ENCODE measurements around the gene NPHP4. TPM values are rescaled to one million over a fixed set of nuclear protein-coding genes. Genes with fewer than 3 reads are reported as not detected.

Gene NPHP4
- total RNA-seq, 2 experiments from 2014 or later = 13.4 to 24.2 TPM

DNA sequence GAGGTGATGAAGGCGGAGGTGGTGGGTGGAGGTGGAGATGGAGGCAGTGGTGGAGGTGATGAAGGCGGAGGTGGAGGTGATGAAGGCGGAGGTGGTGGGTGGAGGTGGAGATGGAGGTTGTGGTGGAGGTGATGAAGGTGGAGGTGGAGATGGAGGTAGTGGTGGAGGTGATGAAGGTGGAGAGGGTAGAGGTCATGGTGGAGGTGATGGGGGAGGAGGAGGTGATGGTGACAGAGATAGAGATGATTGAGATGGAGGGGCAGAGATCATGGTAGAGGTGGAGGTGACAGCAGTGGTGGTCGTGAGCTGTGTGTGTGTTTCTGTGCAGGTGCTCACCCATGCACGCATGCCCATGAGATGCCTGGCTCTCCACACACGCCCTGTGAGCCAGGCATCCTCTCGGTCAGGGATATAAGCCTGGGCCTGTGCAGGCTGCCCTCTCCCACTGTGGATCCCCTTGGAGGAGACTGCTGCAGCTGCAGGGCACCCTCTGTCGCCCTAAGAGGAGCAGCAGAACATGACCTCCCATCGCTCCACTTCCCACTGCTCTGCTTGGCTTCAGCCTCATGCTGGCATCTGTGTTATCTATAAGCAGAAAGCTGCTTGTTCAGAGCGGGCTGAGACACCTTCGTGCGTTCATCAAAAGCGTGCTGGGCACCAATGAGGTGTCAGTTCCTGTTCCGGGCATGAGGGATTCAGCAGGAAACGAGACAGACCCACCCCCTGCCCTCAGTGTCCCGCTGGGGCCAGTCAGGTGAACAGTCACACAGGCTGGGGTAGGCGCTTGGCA lies 20.5 kb upstream of the NPHP4 start:
- H3K4me3 ChIP-seq (ENCODE audit: low read depth, low read length, poor library complexity, severe bottlenecking) = no peak overlapping the region
- no peaks in the 10 kb centered on the region for H3K9me2 ChIP-seq (ENCODE audit: insufficient read depth, low read length)
- ChIA-PET CTCF (ENCODE audit: unreplicated experiment) (no interaction called here), POLR2A (no interaction called here)
- BruUV-seq (replicated peaks) = no TSS peak
- no peak overlapping the region for H3K27ac ChIP-seq (ENCODE audit: low read depth, low read length, poor library complexity, severe bottlenecking)
- H3K9me3 ChIP-seq (ENCODE audit: low read length) = no peaks in the 10 kb centered on the region
- H2AFZ ChIP-seq (ENCODE audit: low read length) = no peak overlapping the region
- H3K36me3 ChIP-seq (ENCODE audit: insufficient read depth, low read length) = no peaks in the 10 kb centered on the region
- intact Hi-C loops (cut with micrococcal nuclease; ENCODE audit: unreplicated experiment) = no loop called here
- no peaks in the 10 kb centered on the region for H3K4me1 ChIP-seq (ENCODE audit: insufficient read depth, low read length, poor library complexity, severe bottlenecking)
- no peak for TF ChIP-seq EZH2phosphoT487 (IDR thresholded peaks at IDR 0.05; ENCODE audit: borderline replicate concordance, low read depth, low read length)
- TF ChIP-seq, protein P1, sequence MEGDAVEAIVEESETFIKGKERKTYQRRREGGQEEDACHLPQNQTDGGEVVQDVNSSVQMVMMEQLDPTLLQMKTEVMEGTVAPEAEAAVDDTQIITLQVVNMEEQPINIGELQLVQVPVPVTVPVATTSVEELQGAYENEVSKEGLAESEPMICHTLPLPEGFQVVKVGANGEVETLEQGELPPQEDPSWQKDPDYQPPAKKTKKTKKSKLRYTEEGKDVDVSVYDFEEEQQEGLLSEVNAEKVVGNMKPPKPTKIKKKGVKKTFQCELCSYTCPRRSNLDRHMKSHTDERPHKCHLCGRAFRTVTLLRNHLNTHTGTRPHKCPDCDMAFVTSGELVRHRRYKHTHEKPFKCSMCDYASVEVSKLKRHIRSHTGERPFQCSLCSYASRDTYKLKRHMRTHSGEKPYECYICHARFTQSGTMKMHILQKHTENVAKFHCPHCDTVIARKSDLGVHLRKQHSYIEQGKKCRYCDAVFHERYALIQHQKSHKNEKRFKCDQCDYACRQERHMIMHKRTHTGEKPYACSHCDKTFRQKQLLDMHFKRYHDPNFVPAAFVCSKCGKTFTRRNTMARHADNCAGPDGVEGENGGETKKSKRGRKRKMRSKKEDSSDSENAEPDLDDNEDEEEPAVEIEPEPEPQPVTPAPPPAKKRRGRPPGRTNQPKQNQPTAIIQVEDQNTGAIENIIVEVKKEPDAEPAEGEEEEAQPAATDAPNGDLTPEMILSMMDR (conservative IDR thresholded peaks at IDR 0.05; ENCODE audit: low read length) = no peak
- no peak overlapping the region for H3K4me2 ChIP-seq (ENCODE audit: low read length)
- H4K20me1 ChIP-seq (ENCODE audit: insufficient read depth, low read length) = no peaks in the 10 kb centered on the region
- no peak for DNase-seq (ENCODE audit: low spot score)
- no peaks in the 10 kb centered on the region for H3K79me2 ChIP-seq (ENCODE audit: insufficient read depth, low read depth, low read length)

DNA sequence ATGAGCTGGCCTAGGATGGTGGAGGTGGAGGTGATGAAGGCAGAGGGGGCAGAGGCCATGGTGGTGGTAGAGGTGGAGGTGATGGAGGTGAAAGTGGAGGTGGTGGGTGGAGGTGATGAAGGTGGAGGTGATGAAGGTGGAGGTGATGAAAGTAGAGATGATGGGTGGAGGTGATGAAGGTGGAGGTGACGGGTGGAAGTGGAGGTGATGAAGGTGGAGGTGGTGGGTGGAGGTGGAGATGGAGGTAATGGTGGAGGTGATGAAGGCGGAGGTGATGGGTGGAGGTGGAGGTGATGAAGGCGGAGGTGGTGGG lies 19.7 kb upstream of the NPHP4 start:
- Histone ChIP-seq H3K79me2 (ENCODE audit: insufficient read depth, low read depth, low read length) (no peaks in the 10 kb centered on the region), H3K36me3 (ENCODE audit: insufficient read depth, low read length) (no peaks in the 10 kb centered on the region), H2AFZ (ENCODE audit: low read length) (no peak overlapping the region), H4K20me1 (ENCODE audit: insufficient read depth, low read length) (no peaks in the 10 kb centered on the region), H3K4me3 (ENCODE audit: low read depth, low read length, poor library complexity, severe bottlenecking) (no peak overlapping the region), H3K4me1 (ENCODE audit: insufficient read depth, low read length, poor library complexity, severe bottlenecking) (no peaks in the 10 kb centered on the region), H3K9me3 (ENCODE audit: low read length) (no peaks in the 10 kb centered on the region), H3K27ac (ENCODE audit: low read depth, low read length, poor library complexity, severe bottlenecking) (no peak overlapping the region), H3K9me2 (ENCODE audit: insufficient read depth, low read length) (no peaks in the 10 kb centered on the region), H3K4me2 (ENCODE audit: low read length) (no peak overlapping the region)
- no peak for DNase-seq (ENCODE audit: low spot score)
- no TSS peak for BruUV-seq (replicated peaks)
- POLR2A ChIA-PET = no interaction called here
- CTCF ChIA-PET (ENCODE audit: unreplicated experiment) = no interaction called here
- no peak for TF ChIP-seq EZH2phosphoT487 (IDR thresholded peaks at IDR 0.05; ENCODE audit: borderline replicate concordance, low read depth, low read length)
- TF ChIP-seq, protein P1 (conservative IDR thresholded peaks at IDR 0.05; ENCODE audit: low read length) = no peak
- intact Hi-C loops (cut with micrococcal nuclease; ENCODE audit: unreplicated experiment) = no loop called here

DNA sequence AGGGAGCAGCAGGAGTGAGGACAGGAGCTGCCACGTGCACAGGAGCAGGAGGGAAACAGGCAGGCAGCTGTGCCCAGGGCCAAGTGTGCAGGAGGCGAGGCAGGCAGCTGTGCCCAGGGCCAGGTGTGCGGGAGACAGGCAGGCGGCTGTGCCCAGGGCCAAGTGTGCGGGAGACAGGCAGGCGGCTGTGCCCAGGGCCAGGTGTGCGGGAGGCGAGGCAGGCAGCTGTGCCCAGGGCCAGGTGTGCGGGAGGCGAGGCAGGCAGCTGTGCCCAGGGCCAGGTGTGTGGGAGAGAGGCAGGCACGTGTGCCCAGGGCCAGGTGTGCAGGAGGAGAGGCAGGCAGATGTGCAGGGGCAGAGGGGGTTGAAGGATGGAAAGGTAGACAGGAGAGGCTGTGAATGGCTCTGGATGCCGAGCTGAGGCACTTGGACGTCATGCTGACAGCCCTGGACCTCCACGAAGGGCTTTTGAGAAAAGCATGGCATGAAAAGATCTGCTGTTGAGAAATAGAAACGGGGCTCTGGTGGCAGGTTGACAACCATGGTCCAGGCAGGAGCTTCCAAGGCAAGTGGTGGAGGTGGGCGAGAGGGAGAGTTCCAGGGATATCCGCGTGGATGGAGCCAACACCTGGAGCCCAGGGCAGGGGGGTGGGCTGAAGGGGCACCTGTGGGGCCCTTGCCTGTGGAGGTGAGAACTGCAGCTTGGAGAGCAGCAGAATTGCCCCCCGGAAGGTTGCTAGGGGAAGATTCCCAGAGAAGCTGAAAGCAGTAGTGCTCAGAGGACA lies 19.1 kb upstream of the NPHP4 start:
- no peak for DNase-seq (ENCODE audit: low spot score)
- Histone ChIP-seq H3K79me2 (ENCODE audit: insufficient read depth, low read depth, low read length) (no peaks in the 10 kb centered on the region), H3K4me2 (ENCODE audit: low read length) (no peak overlapping the region), H3K27ac (ENCODE audit: low read depth, low read length, poor library complexity, severe bottlenecking) (no peak overlapping the region), H2AFZ (ENCODE audit: low read length) (no peak overlapping the region), H3K4me3 (ENCODE audit: low read depth, low read length, poor library complexity, severe bottlenecking) (no peak overlapping the region), H3K4me1 (ENCODE audit: insufficient read depth, low read length, poor library complexity, severe bottlenecking) (no peaks in the 10 kb centered on the region), H4K20me1 (ENCODE audit: insufficient read depth, low read length) (no peaks in the 10 kb centered on the region), H3K9me3 (ENCODE audit: low read length) (no peaks in the 10 kb centered on the region), H3K36me3 (ENCODE audit: insufficient read depth, low read length) (no peaks in the 10 kb centered on the region), H3K9me2 (ENCODE audit: insufficient read depth, low read length) (no peaks in the 10 kb centered on the region)
- TF ChIP-seq, protein P1 (conservative IDR thresholded peaks at IDR 0.05; ENCODE audit: low read length) = no peak
- no peak for TF ChIP-seq EZH2phosphoT487 (IDR thresholded peaks at IDR 0.05; ENCODE audit: borderline replicate concordance, low read depth, low read length)
- no TSS peak for BruUV-seq (replicated peaks)
- intact Hi-C loops (cut with micrococcal nuclease; ENCODE audit: unreplicated experiment) = no loop called here
- ChIA-PET POLR2A (no interaction called here), CTCF (ENCODE audit: unreplicated experiment) (interaction anchor here (0.6 kb wide), 1 partner anchor 37 kb away, joined by 3 read pairs; no protein-coding TSS in a partner anchor)
